ENCODE measurements around the gene HTR6.

DNA sequence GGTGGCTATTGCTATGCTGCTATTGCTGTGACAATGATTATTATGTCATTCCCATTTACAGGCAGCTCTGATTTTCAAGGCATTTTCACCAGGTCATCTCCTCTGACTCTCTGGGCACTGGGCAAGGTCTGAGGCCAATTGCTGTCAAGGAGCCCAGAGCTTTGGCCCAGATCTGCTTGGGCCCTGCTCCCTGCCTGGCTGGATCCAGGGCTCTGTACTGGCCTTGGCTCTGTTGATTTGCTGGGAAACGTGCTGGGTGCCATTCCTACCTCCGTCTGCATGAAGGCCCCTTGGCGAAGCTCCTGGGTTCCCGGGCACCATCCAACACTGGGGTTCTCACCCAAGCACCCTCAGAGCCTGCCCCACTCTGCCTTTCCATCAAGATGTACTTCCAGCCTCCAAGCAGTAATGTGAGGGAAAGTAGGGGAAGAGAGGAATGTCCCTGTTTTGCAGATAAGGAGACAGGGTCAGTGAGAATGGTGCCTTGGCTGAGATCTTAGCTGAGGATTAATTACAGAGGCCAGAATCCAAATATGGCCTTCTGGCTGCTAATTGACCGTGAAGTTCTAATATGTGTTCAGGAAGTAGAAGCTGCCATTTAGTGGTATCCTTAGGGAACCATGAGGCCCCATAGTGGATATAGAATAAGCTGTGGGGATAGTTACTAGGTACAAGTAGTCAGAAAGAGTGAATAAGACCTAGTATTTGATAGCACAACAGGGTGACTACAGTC is 63.9 kb downstream of the HTR6 start:
- TF ChIP-seq, protein P1, sequence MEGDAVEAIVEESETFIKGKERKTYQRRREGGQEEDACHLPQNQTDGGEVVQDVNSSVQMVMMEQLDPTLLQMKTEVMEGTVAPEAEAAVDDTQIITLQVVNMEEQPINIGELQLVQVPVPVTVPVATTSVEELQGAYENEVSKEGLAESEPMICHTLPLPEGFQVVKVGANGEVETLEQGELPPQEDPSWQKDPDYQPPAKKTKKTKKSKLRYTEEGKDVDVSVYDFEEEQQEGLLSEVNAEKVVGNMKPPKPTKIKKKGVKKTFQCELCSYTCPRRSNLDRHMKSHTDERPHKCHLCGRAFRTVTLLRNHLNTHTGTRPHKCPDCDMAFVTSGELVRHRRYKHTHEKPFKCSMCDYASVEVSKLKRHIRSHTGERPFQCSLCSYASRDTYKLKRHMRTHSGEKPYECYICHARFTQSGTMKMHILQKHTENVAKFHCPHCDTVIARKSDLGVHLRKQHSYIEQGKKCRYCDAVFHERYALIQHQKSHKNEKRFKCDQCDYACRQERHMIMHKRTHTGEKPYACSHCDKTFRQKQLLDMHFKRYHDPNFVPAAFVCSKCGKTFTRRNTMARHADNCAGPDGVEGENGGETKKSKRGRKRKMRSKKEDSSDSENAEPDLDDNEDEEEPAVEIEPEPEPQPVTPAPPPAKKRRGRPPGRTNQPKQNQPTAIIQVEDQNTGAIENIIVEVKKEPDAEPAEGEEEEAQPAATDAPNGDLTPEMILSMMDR (optimal IDR thresholded peaks at IDR 0.05 in 1 of 3, IDR thresholded peaks at IDR 0.05 in 1 of 3, conservative IDR thresholded peaks at IDR 0.05 in 1 of 3; ENCODE audit: extremely low read depth in 1 of 3, insufficient read depth in 2 of 3, low read length in 3 of 3), result no peak
- TF ChIP-seq EZH2 (IDR thresholded peaks at IDR 0.05; ENCODE audit: low read length), result no peak

Measured in keratinocyte (primary cell).